HEK293 (cell line): ENCODE measurements around the gene TSLP.

Source experiments
- CTCF ChIA-PET: fragments of 350-600 bp; formaldehyde crosslinking; extraction: SDS; loops from one replicate; lab custom pipeline; 2021; ENCODE audit warnings: antibody characterized with exemption; lab: Yijun Ruan, JAX
- POLR2A ChIA-PET: fragments of 300-600 bp; formaldehyde crosslinking; extraction: SDS; loops from one replicate; lab custom pipeline; 2020; ENCODE audit warnings: antibody characterized with exemption, inconsistent platforms; lab: Yijun Ruan, JAX
- H3K27ac ChIP-seq: fragments of 200-500 bp; sonication (Bioruptor generic); 2 replicates; pipeline ENCODE4 v1.5.1; 2014; ENCODE audit warnings: low read depth, low read length, control low read depth, inconsistent platforms; ENCODE audit errors: extremely low read depth
- H3K36me3 ChIP-seq, 2 experiments: fragments of 200-500 bp in 1 of 2; sonication (Bioruptor generic) in 1 of 2; 1 replicate in 1 of 2; 2 replicates in 1 of 2; pipeline ENCODE4 v1.5.1; 2014 to 2017; ENCODE audit warnings: inconsistent platforms in 2 of 2, low read length in 2 of 2; ENCODE audit not compliant: control insufficient read depth in 2 of 2, insufficient read depth in 1 of 2
- H3K4me1 ChIP-seq: fragments of 200-500 bp; sonication (Bioruptor generic); 2 replicates; pipeline ENCODE4 v1.5.1; 2014; ENCODE audit warnings: mild to moderate bottlenecking, low read length, inconsistent platforms; ENCODE audit not compliant: control insufficient read depth, insufficient read depth
- H3K4me3 ChIP-seq: 2 replicates; pipeline ENCODE4 v1.5.1; 2011; ENCODE audit warnings: low read depth, mild to moderate bottlenecking, control low read depth, low read length, moderate library complexity
- H3K9me3 ChIP-seq: fragments of 200-500 bp; sonication (Bioruptor generic); 2 replicates; pipeline ENCODE4 v1.5.1; 2014; ENCODE audit warnings: low read depth, low read length, inconsistent platforms; ENCODE audit not compliant: control insufficient read depth, insufficient read depth
- KLF16 ChIP-seq: fragments of 450-650 bp; formaldehyde crosslinking; IDR thresholded peaks from 2 replicates; pipeline ENCODE4 v1.5.1; 2017; ENCODE audit warnings: missing biosample characterization, missing genetic modification characterization
- OSR2 ChIP-seq: fragments of 450-650 bp; formaldehyde crosslinking; IDR thresholded peaks from 2 replicates; pipeline ENCODE4 v1.5.1; 2016; ENCODE audit warnings: missing biosample characterization, missing genetic modification characterization
- SCRT1 ChIP-seq: fragments of 450-650 bp; formaldehyde crosslinking; IDR thresholded peaks from 2 replicates; pipeline ENCODE4 v1.5.1; 2016; ENCODE audit warnings: missing biosample characterization, missing genetic modification characterization, borderline replicate concordance
- SP7 ChIP-seq: fragments of 450-650 bp; formaldehyde crosslinking; IDR thresholded peaks from 2 replicates; pipeline ENCODE4 v1.5.1; 2016; ENCODE audit warnings: missing biosample characterization, missing genetic modification characterization
- TSHZ1 ChIP-seq: fragments of 450-650 bp; formaldehyde crosslinking; IDR thresholded peaks from 2 replicates; pipeline ENCODE4 v1.5.1; 2016; ENCODE audit warnings: missing biosample characterization, missing genetic modification characterization, borderline replicate concordance
- YY2 ChIP-seq: fragments of 450-650 bp; formaldehyde crosslinking; IDR thresholded peaks from 2 replicates; pipeline ENCODE4 v1.5.1; 2016; ENCODE audit warnings: missing biosample characterization, missing genetic modification characterization
- ZFP3 ChIP-seq: fragments of 450-650 bp; formaldehyde crosslinking; IDR thresholded peaks from 2 replicates; pipeline ENCODE4 v1.5.1; 2016; ENCODE audit warnings: low read depth, missing biosample characterization, missing genetic modification characterization
- ZNF112 ChIP-seq: fragments of 450-650 bp; formaldehyde crosslinking; IDR thresholded peaks from 2 replicates; pipeline ENCODE4 v1.5.0; 2017; ENCODE audit warnings: missing biosample characterization, missing genetic modification characterization
- ZNF121 ChIP-seq: fragments of 450-650 bp; formaldehyde crosslinking; IDR thresholded peaks from 2 replicates; pipeline ENCODE4 v1.5.1; 2016; ENCODE audit warnings: missing biosample characterization, missing genetic modification characterization
- ZNF157 ChIP-seq: fragments of 450-650 bp; formaldehyde crosslinking; IDR thresholded peaks from 2 replicates; pipeline ENCODE4 v1.5.1; 2016; ENCODE audit warnings: missing biosample characterization, missing genetic modification characterization
- ZNF16 ChIP-seq: fragments of 450-650 bp; formaldehyde crosslinking; IDR thresholded peaks from 2 replicates; pipeline ENCODE4 v1.5.1; 2016; ENCODE audit warnings: low read depth, missing biosample characterization, missing genetic modification characterization
- ZNF19 ChIP-seq: fragments of 450-650 bp; formaldehyde crosslinking; IDR thresholded peaks from 2 replicates; pipeline ENCODE4; 2016; ENCODE audit warnings: missing biosample characterization, missing genetic modification characterization, low read depth
- ZNF2 ChIP-seq: fragments of 450-650 bp; formaldehyde crosslinking; IDR thresholded peaks from 2 replicates; pipeline ENCODE4 v1.5.1; 2016; ENCODE audit warnings: missing biosample characterization, missing genetic modification characterization
- ZNF221 ChIP-seq: fragments of 450-650 bp; formaldehyde crosslinking; IDR thresholded peaks from 2 replicates; pipeline ENCODE4 v1.5.1; 2017; ENCODE audit warnings: missing biosample characterization, missing genetic modification characterization, borderline replicate concordance
- ZNF292 ChIP-seq: fragments of 450-650 bp; formaldehyde crosslinking; IDR thresholded peaks from 2 replicates; pipeline ENCODE4 v1.5.1; 2016; ENCODE audit warnings: low read depth, missing biosample characterization, missing genetic modification characterization, borderline replicate concordance
- ZNF335 ChIP-seq: fragments of 450-650 bp; formaldehyde crosslinking; conservative IDR thresholded peaks from 2 replicates; pipeline ENCODE4 v1.5.1; 2016; ENCODE audit warnings: missing biosample characterization, missing genetic modification characterization
- ZNF366 ChIP-seq: fragments of 450-650 bp; formaldehyde crosslinking; conservative IDR thresholded peaks from 2 replicates; pipeline ENCODE4 v1.5.1; 2016; ENCODE audit warnings: missing biosample characterization, missing genetic modification characterization
- ZNF391 ChIP-seq: fragments of 450-650 bp; formaldehyde crosslinking; IDR thresholded peaks from 2 replicates; pipeline ENCODE4 v1.5.1; 2016; ENCODE audit warnings: low read depth, missing biosample characterization, missing genetic modification characterization, borderline replicate concordance
- ZNF426 ChIP-seq: fragments of 450-650 bp; formaldehyde crosslinking; IDR thresholded peaks from 2 replicates; pipeline ENCODE4 v1.5.1; 2017; ENCODE audit warnings: missing biosample characterization, missing genetic modification characterization, mild to moderate bottlenecking, inconsistent platforms, moderate library complexity
- ZNF433 ChIP-seq: fragments of 450-650 bp; formaldehyde crosslinking; IDR thresholded peaks from 2 replicates; pipeline ENCODE4 v1.5.1; 2016; ENCODE audit warnings: missing biosample characterization, missing genetic modification characterization, low read depth
- ZNF596 ChIP-seq: fragments of 450-650 bp; IDR thresholded peaks from 2 replicates; pipeline ENCODE4 v1.5.0; 2018; ENCODE audit warnings: missing biosample characterization, mild to moderate bottlenecking, missing genetic modification characterization, moderate library complexity
- ZNF701 ChIP-seq: fragments of 450-650 bp; formaldehyde crosslinking; IDR thresholded peaks from 2 replicates; pipeline ENCODE4 v1.5.1; 2016; ENCODE audit warnings: missing biosample characterization, missing genetic modification characterization
- ZSCAN23 ChIP-seq: fragments of 450-650 bp; formaldehyde crosslinking; IDR thresholded peaks from 2 replicates; pipeline ENCODE4 v1.5.1; 2016; ENCODE audit warnings: missing biosample characterization, missing genetic modification characterization
- ZSCAN30 ChIP-seq: fragments of 450-650 bp; IDR thresholded peaks from 2 replicates; pipeline ENCODE4 v1.5.1; 2018; ENCODE audit warnings: missing biosample characterization, mild to moderate bottlenecking, missing genetic modification characterization, moderate library complexity
- TF ChIP-seq, protein P1 (sequence below): fragments of 450-650 bp; formaldehyde crosslinking; IDR thresholded peaks from 2 replicates; pipeline ENCODE4 v1.5.1; 2016; ENCODE audit warnings: missing biosample characterization, missing genetic modification characterization
- TF ChIP-seq, protein P2 (sequence below): fragments of 450-650 bp; formaldehyde crosslinking; IDR thresholded peaks from 2 replicates; pipeline ENCODE4 v1.5.1; 2017; ENCODE audit warnings: missing biosample characterization, missing genetic modification characterization
- TF ChIP-seq, protein P3 (sequence below): fragments of 450-650 bp; formaldehyde crosslinking; IDR thresholded peaks from 2 replicates; pipeline ENCODE4 v1.5.1; 2016; ENCODE audit warnings: missing biosample characterization, missing genetic modification characterization, low read depth

TSLP gene

DNA sequence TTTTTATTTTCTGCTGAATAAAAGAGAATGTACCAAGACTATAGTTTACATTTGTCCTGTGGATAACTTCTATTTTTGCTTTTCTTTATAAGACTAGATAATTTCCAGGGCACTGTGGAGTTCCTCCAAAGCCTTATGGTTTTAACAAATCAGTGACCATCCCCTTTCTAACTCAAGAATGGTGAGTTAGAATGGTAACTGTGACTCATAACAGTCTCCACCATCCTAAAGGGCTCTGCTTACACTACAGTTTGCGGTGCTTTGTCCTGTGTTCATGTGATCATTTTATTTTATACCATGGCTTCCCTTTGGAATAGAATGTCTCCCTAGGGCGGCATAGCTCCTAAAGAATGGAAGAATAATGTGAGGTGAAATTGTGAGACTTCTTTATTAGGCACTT, 50.9 kb downstream of the TSLP start:
- Histone ChIP-seq H3K36me3 (peaks cover 37 to 75% of the 10 kb centered on the region in 2 experiments), H3K4me3 (no peak overlapping the region)
- POLR2A ChIA-PET: no interaction called here

DNA sequence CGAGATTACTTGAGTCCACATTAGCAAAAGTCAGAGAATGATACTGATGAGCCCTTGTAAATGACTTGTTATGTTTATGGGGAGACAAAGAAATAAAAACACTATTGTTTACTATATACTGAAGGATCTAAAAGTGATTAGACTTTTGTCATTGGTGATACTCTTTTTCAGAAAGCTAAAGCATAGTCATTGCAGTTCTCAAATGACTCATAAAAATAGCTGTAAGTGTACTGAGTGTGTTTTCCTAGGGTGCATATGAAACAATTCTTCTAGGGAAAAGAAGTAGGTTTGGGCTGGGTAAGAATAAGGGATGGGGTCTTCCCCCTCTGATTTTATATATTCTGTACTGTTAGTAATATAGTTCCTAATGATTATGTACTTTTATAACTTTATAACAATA, 53.3 kb downstream of the TSLP start:
- TF ChIP-seq ZNF596 (no peak), ZNF19 (no peak), ZNF433 (no peak), ZNF426 (tag by site-specific recombination) (no peak), ZNF391 (tag by site-specific recombination) (no peak), ZNF221 (tag by site-specific recombination) (no peak), ZNF157 (tag by site-specific recombination) (no peak), ZNF366 (tag by site-specific recombination) (no peak), ZSCAN23 (tag by site-specific recombination) (no peak)
- ChIA-PET CTCF (interaction anchor here (0.5 kb wide), 1 partner anchor 366 kb away, joined by 4 read pairs; no protein-coding TSS in a partner anchor), POLR2A (no interaction called here)
- H3K9me3 ChIP-seq: no peaks in the 10 kb centered on the region
- H3K4me3 ChIP-seq: no peak overlapping the region
- no peaks in the 10 kb centered on the region for H3K4me1 ChIP-seq
- no peak overlapping the region for H3K27ac ChIP-seq
- peaks cover 33 to 64% of the 10 kb centered on the region in 2 experiments for H3K36me3 ChIP-seq

More for the DNA sequence above, 50.9 kb downstream of the TSLP start:
- CTCF ChIA-PET: no interaction called here
- H3K9me3 ChIP-seq: no peaks in the 10 kb centered on the region
- H3K27ac ChIP-seq: no peak overlapping the region
- no peak for TF ChIP-seq ZNF2 (tag by site-specific recombination)
- no peak for TF ChIP-seq ZNF112
- TF ChIP-seq OSR2 (tag by site-specific recombination): no peak
- TF ChIP-seq TSHZ1: no peak
- TF ChIP-seq, protein P1, sequence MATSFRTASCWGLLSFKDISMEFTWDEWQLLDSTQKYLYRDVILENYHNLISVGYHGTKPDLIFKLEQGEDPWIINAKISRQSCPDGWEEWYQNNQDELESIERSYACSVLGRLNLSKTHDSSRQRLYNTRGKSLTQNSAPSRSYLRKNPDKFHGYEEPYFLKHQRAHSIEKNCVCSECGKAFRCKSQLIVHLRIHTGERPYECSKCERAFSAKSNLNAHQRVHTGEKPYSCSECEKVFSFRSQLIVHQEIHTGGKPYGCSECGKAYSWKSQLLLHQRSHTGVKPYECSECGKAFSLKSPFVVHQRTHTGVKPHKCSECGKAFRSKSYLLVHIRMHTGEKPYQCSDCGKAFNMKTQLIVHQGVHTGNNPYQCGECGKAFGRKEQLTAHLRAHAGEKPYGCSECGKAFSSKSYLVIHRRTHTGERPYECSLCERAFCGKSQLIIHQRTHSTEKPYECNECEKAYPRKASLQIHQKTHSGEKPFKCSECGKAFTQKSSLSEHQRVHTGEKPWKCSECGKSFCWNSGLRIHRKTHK (tag by site-specific recombination): no peak
- TF ChIP-seq SP7 (tag by site-specific recombination): no peak
- no peak for TF ChIP-seq ZNF121 (tag by site-specific recombination)
- TF ChIP-seq ZNF16 (tag by site-specific recombination): no peak
- TF ChIP-seq, protein P2, sequence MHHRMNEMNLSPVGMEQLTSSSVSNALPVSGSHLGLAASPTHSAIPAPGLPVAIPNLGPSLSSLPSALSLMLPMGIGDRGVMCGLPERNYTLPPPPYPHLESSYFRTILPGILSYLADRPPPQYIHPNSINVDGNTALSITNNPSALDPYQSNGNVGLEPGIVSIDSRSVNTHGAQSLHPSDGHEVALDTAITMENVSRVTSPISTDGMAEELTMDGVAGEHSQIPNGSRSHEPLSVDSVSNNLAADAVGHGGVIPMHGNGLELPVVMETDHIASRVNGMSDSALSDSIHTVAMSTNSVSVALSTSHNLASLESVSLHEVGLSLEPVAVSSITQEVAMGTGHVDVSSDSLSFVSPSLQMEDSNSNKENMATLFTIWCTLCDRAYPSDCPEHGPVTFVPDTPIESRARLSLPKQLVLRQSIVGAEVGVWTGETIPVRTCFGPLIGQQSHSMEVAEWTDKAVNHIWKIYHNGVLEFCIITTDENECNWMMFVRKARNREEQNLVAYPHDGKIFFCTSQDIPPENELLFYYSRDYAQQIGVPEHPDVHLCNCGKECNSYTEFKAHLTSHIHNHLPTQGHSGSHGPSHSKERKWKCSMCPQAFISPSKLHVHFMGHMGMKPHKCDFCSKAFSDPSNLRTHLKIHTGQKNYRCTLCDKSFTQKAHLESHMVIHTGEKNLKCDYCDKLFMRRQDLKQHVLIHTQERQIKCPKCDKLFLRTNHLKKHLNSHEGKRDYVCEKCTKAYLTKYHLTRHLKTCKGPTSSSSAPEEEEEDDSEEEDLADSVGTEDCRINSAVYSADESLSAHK (tag by site-specific recombination): no peak
- TF ChIP-seq ZFP3: no peak
- TF ChIP-seq ZNF701: no peak
- no peak for TF ChIP-seq ZNF335 (tag by site-specific recombination)
- TF ChIP-seq, protein P3, sequence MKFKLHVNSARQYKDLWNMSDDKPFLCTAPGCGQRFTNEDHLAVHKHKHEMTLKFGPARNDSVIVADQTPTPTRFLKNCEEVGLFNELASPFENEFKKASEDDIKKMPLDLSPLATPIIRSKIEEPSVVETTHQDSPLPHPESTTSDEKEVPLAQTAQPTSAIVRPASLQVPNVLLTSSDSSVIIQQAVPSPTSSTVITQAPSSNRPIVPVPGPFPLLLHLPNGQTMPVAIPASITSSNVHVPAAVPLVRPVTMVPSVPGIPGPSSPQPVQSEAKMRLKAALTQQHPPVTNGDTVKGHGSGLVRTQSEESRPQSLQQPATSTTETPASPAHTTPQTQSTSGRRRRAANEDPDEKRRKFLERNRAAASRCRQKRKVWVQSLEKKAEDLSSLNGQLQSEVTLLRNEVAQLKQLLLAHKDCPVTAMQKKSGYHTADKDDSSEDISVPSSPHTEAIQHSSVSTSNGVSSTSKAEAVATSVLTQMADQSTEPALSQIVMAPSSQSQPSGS (tag by site-specific recombination): no peak
- no peak for TF ChIP-seq ZNF292 (tag by site-specific recombination)
- no peak for TF ChIP-seq SCRT1
- TF ChIP-seq KLF16 (tag by site-specific recombination): no peak
- no peak for TF ChIP-seq YY2
- no peak for TF ChIP-seq ZSCAN30 (tag by site-specific recombination)
- TF ChIP-seq, all 188 proteins: peak for 0
- no peaks in the 10 kb centered on the region for H3K4me1 ChIP-seq
